Stimulated activated CD4-positive, alpha-beta T cell treated with anti-CD3 and anti-CD28 coated beads, Interleukin-15, amount 100 ng/mL, for 1 hour (primary cell): Measurements from ENCODE around the gene SMAD7.
A peak's percentile ranks its signal among the peaks of the same experiment; 100 is the strongest.

Source experiments
- DNase-seq, 2 donors: peaks; one replicate each; pipeline ENCODE4 v3.0.0-alpha.2; 2020; ENCODE audit warnings: low read depth in 1 of 2, low spot score in 1 of 2

The SMAD7 gene

GRCh38 chr18:48962252-48962993, 11.7 kb upstream of the SMAD7 start:
- no peak for DNase-seq

- no peak for DNase-seq
Measured at GRCh38 chr18:48961547-48961946, 10.8 kb upstream of the SMAD7 start.

- DNase-seq = no peak
Measured at GRCh38 chr18:48959921-48960920, 9.5 kb upstream of the SMAD7 start.

GRCh38 chr18:48959551-48959920, 8.8 kb upstream of the SMAD7 start:
- DNase-seq = no peak

GRCh38 chr18:48958951-48959350, 8.2 kb upstream of the SMAD7 start:
- no peak for DNase-seq

- DNase-seq = no peak
Measured at GRCh38 chr18:48957616-48958015, 6.9 kb upstream of the SMAD7 start.

GRCh38 chr18:48957136-48957535, 6.4 kb upstream of the SMAD7 start:
- no peak for DNase-seq

GRCh38 chr18:48956356-48956755, 5.6 kb upstream of the SMAD7 start:
- DNase-seq = no peak

- DNase-seq = no peak
Measured at GRCh38 chr18:48955830-48956261, 5.1 kb upstream of the SMAD7 start.

- DNase-seq = no peak
Measured at GRCh38 chr18:48954886-48955819, 4.4 kb upstream of the SMAD7 start.

- no peak for DNase-seq
Measured at GRCh38 chr18:48953104-48953706, 2.4 kb upstream of the SMAD7 start.

GRCh38 chr18:48952287-48953103, 1.7 kb upstream of the SMAD7 start:
- DNase-seq = peak in 1 of 2 donors; percentile 31

- DNase-seq = peak; percentile 62 to 65
Measured at GRCh38 chr18:48951448-48952286, 902 bp upstream of the SMAD7 start.

GRCh38 chr18:48949606-48950535, 894 bp downstream of the SMAD7 start:
- no peak for DNase-seq

- peak in 1 of 2 donors; percentile 27 for DNase-seq
Measured at GRCh38 chr18:48949050-48949605, 1.6 kb downstream of the SMAD7 start.

GRCh38 chr18:48948112-48949049, 2.4 kb downstream of the SMAD7 start:
- no peak for DNase-seq
